HTERT RPE-1 (cell line): ENCODE data around the gene LGI1.
"Not testable (repeated sequence)": the region's sequence is repeated elsewhere in the genome, so short reads cannot be mapped to it uniquely, and the experiment has no call there.

Source experiments
- in situ Hi-C: fragments of 300-500 bp; cut with MboI; formaldehyde crosslinking; loops from 4 replicates; pipeline ENCODE4 v1.14.3; 2020; ENCODE audit warnings: low sequenced_read_pairs

Gene LGI1

GRCh38 chr10:93797825-93798224, 40.1 kb downstream of the LGI1 start:
- in situ Hi-C loops = no loop called here

- in situ Hi-C loops = no loop called here
Observed at GRCh38 chr10:93799155-93799708, 41.5 kb downstream of the LGI1 start.

GRCh38 chr10:93804200-93804599, 46.5 kb downstream of the LGI1 start:
- in situ Hi-C loops = loop anchor here (25.0 kb wide), 1 partner anchor 92 kb away; the partner anchor contains the start of gene FRA10AC1

GRCh38 chr10:93806903-93807302, 49.2 kb downstream of the LGI1 start:
- in situ Hi-C loops = loop anchor here (25.0 kb wide), 1 partner anchor 95 kb away; the partner anchor contains the start of gene FRA10AC1

GRCh38 chr10:93807371-93807770, 49.6 kb downstream of the LGI1 start:
- in situ Hi-C loops = loop anchor here (25.0 kb wide), 1 partner anchor 95 kb away; the partner anchor contains the start of gene FRA10AC1

GRCh38 chr10:93812659-93813338, 55.1 kb downstream of the LGI1 start:
- in situ Hi-C loops = loop anchor here (25.0 kb wide), 1 partner anchor 100 kb away; the partner anchor contains the start of gene FRA10AC1

GRCh38 chr10:93813507-93814465, 56.0 kb downstream of the LGI1 start:
- in situ Hi-C loops = loop anchor here (25.0 kb wide), 1 partner anchor 101 kb away; the partner anchor contains the start of gene FRA10AC1

- in situ Hi-C loops = loop anchor here (25.0 kb wide), 1 partner anchor 103 kb away; the partner anchor contains the start of gene FRA10AC1
Observed at GRCh38 chr10:93815304-93816096, 57.8 kb downstream of the LGI1 start.

GRCh38 chr10:93816123-93816747, 58.5 kb downstream of the LGI1 start:
- in situ Hi-C loops = loop anchor here (25.0 kb wide), 1 partner anchor 104 kb away; the partner anchor contains the start of gene FRA10AC1

GRCh38 chr10:93818086-93818485, 60.4 kb downstream of the LGI1 start:
- in situ Hi-C loops = loop anchor here (25.0 kb wide), 1 partner anchor 106 kb away; the partner anchor contains the start of gene FRA10AC1

- in situ Hi-C loops = loop anchor here (25.0 kb wide), 1 partner anchor 107 kb away; the partner anchor contains the start of gene FRA10AC1
Observed at GRCh38 chr10:93819520-93819919, 61.8 kb downstream of the LGI1 start.

- in situ Hi-C loops = loop anchor here (25.0 kb wide), 1 partner anchor 108 kb away; the partner anchor contains the start of gene FRA10AC1
Observed at GRCh38 chr10:93820434-93820833, 62.7 kb downstream of the LGI1 start.

- in situ Hi-C loops = loop anchor here (25.0 kb wide), 1 partner anchor 109 kb away; the partner anchor contains the start of gene FRA10AC1
Observed at GRCh38 chr10:93821051-93821772, 63.5 kb downstream of the LGI1 start.

GRCh38 chr10:93826355-93826754, 68.6 kb downstream of the LGI1 start:
- in situ Hi-C loops = no loop called here

GRCh38 chr10:93827056-93827804, 69.5 kb downstream of the LGI1 start:
- in situ Hi-C loops = no loop called here

- in situ Hi-C loops = not testable (repeated sequence)
Observed at GRCh38 chr10:93831065-93831464, 73.3 kb downstream of the LGI1 start.

GRCh38 chr10:93835770-93836169, 78.0 kb downstream of the LGI1 start:
- in situ Hi-C loops = no loop called here

- in situ Hi-C loops = no loop called here
Observed at GRCh38 chr10:93837822-93838221, 80.1 kb downstream of the LGI1 start.
